GM04504 (cell line): Measurements from ENCODE around the gene IRGC.
A peak's percentile ranks its signal among the peaks of the same experiment; 100 is the strongest.
"Not testable (repeated sequence)": the region's sequence is repeated elsewhere in the genome, so short reads cannot be mapped to it uniquely, and the experiment has no call there.

Source experiments
- DNase-seq: peaks from one replicate; pipeline ENCODE4 v3.0.0-alpha.2; 2012; ENCODE audit warnings: low read depth

The IRGC gene

DNA sequence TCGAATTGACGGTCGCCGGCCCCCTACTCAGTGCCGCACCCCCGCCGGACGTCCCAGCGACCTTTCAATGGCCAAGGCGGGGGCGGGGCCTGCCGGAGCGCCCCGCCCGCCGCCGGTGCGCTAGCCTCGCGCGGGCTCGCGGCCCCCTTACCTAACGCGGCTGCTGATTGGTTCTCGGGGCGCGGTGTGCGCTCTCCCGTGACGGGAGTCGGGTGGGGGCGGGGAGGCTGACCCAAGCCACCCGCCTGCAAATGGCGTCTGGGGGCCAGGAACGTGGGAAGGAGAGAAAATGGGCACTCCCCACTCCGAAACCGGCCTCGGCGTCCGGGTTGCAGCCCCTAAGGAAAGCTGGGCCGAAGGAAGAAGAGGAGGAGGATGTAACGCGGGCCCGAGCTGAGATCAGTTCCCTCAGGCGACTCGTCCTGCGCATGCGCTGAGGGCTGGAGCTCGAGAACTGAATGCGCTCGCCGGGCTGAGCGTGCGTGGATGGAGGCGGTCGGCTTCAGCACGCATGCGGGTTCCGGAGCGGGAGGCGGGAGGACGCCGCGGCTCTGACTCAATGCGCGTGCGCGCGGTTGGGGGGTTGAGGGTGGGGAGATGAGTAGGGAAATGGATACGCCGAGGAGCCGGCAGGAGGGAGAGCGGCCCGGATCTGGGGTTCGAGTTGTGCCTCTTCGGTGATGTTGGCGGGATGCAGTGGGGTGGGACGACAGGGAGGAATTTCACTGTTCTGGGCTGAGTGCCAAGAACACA is 38.8 kb downstream of the IRGC start, which contains the start of gene SMG9:
Gene SMG9, minus strand, starts transcription at position 460 of the 753 bp plus-strand sequence. CDS start 4,221 bp downstream, outside the sequence.
- peak; percentile 95 for DNase-seq

DNA sequence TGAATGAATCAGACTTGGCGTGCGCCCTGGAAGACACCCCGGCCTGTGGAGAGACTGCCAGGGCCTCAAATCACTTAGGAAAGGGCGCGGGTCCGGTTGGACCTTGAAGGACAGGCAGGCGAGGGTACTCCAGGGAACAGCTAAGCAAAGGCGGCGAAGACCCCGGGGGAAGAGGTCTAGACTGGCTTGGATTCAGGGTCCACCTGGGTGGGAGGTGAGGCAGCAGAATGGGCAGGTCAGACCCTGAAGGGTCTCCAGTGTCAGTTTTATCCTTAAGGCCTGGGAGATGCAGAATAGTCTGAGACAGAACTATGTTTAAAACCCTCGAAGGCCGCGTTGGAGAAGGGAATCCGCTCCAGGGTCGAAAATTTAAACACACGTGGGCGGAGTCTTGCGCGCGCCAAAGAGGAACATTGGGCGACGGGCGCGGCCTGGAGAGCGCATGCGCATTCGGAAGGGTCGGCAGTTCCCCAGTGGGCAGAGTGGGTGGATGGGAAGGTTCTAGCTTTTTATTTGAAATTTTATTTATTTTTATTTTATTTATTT is 39.5 kb downstream of the IRGC start:
- no peak for DNase-seq

DNA sequence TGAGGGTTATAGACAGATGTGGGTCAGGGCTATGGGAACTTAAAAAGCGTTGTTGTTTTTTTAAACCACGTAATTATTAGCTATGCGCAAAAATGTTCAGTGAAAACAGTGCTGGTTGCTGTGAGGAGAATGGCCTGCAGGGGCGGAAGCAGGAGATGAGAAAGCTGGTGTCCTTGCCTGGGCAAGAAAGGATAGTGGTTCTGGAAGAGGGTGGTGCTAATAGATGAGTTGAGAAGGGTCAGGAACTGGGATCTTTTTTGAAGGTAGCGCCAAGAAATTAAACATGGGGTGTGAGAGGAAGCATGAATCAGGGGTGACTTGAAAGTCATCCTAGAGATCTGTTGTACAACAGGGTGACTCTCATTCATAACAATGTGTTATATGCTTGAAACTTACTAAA is 43.6 kb downstream of the IRGC start:
- DNase-seq = no peak

DNA sequence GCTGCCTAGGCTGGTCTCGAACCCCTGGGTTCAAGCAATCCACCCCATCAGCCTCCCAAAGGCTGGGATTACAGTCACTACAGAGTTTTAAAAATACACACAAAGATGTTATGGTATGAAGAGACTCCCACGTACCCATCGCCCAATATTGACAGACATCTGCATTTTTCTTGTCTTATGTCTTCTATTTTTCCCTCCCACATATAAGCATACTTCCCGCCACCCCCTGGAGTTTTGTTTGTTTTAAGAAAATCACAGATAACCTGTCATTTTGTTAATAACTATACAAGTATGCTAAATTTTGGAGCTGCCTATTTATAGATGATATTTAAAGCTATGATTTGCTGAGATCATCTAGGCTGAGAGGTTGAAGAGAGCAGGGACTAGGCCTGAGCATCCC is 45.1 kb downstream of the IRGC start:
- DNase-seq = no peak

DNA sequence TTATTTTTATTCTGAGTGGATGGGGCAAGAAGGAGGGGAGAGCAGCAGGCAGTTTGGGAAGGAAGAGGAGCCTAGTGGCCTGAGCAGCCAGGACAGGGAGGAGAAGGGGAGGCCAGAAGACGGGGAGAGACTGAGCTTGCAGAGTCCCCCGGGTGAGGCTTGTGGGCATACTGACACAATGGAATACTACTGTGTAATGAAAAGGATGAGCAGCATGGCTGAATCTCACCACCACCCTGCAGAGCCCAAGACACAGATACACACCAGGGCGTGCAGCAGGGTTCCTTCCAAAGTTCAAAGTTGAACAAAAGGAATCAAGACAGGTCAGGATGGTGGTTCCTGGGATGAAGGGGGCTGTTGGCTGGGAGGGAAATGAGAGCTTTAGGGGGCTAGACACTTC is 46.9 kb downstream of the IRGC start:
- no peak for DNase-seq

DNA sequence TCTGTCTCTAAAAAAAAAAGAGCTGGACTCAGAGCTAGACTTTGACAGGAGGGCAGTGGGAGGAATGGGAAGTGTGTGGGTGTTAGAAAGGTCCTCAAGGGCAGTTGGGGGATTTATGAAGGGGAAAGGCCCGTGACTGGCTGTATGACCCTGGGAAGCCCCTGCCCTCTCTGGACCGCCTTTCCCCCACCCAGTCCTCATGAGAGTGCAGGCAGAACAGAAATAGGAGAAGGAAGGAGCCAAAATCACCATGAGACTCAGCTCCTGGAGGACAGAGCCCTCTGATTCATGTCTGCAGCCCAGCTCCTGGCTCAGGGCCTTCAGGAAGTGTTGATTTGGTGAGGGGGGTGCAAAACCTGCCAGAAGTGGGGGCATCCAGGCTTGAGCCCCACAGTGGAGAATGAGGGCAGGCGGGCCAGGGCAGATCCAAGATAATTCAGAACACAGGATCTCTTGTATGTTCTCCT is 47.6 kb downstream of the IRGC start:
- DNase-seq = no peak

DNA sequence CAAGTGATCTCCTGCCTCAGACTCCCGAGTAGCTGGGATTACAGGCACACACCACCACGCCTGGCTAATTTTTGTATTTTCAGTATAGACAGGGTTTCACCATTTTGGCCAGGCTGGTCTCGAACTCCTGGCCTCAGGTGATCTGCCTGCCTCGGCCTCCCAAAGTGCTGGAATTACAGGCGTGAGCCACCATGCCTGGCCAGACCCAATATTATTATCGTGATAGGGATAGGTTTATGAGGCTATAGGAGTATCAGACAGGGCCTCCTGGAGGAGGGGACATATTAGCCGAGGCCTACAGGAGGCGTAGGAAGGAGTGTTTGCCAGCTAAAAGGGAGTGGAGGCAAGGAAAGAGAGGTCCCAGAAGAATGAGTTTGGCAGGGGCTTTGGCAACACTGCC is 48.8 kb downstream of the IRGC start:
- DNase-seq = not testable (repeated sequence)

DNA sequence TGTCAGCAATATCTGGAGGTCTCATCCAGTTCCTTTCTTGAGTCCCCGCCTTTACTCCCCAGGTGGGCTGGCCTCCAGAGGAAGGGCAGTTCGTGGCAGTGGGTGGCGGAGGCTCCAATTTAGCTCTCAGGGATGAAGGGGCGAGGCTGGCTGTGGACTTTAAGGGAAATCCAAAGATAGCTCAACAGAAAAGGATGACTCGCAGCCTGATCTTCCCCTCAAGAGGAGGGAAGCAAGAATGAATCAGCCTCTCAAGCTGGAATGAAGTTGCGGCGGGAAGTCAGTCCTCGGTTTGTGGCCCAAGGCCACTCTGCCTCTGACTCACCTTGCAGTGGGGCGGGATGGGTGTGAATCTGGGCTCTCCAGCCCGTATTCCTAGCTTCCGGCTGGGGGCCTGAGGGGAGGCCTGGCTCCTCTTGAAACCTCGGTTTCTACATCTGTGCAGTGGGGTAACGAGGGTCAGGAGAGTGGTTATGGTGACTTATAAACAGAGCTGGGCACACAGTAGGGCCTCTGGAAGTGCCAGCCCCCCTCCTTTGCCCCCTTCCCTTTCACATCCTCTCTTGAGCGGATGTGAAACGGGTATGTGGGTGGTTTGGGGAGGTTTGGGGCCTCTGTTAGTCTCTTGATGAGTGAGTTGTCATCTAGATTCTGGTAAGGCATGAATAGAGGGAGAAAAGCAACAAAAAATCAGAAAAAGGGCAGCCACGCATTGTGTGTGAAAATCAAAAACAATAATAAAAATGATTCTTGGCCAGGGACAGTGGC is 49.4 kb downstream of the IRGC start:
- peak; percentile 93 for DNase-seq

DNA sequence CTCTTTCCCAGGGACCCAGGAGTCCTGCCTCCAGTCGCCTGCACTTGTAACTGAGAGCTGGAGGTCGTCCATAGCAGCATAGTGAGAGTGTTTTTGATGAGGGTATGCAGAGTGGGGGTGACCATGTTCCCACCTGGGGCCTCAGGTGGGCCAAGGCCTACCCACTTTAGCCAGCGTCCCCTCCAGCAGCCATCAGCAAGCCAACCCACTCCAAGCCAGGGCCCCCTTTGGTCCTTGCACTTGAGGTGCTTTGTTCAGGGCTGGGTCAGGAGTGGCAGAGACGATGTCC is 50.8 kb downstream of the IRGC start:
- no peak for DNase-seq

DNA sequence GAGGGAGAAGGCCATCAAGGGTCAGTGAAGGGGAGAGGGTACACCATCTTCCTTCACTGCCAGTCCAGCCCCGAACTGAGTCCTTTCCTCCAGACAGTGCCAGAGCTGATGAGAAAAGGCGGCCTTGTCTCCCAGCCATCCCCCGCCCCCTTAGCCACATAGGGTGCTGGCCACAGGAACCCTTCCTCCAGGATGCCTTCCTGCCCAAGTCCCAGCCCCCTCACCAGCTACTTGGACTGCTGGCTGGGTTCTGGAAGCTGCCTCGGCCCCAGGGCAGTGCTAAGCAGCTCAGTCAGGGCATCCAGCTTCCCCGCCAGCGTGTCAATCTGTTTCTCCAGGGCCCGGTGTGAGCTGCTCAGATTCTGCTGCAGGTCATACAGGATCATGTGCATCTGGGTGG is 51.4 kb downstream of the IRGC start:
- no peak for DNase-seq

DNA sequence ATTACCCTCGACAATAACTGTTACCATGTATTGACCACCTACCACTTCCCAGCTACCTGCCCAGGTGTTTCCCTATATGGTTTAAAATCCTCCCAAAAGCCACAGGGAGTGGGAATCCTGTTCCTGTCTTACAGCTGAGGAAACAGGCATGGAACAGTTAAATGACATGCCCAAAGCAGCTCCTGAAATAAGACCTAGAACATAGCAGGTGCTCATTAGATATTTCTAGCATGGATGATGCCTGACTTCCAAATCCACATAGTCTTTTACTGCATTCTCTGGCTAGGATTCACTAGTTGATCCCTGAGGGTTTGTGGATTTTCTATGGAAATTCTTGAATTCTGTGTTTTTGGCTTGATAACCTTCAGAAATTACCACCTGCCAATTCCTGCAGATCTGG is 51.9 kb downstream of the IRGC start:
- no peak for DNase-seq

DNA sequence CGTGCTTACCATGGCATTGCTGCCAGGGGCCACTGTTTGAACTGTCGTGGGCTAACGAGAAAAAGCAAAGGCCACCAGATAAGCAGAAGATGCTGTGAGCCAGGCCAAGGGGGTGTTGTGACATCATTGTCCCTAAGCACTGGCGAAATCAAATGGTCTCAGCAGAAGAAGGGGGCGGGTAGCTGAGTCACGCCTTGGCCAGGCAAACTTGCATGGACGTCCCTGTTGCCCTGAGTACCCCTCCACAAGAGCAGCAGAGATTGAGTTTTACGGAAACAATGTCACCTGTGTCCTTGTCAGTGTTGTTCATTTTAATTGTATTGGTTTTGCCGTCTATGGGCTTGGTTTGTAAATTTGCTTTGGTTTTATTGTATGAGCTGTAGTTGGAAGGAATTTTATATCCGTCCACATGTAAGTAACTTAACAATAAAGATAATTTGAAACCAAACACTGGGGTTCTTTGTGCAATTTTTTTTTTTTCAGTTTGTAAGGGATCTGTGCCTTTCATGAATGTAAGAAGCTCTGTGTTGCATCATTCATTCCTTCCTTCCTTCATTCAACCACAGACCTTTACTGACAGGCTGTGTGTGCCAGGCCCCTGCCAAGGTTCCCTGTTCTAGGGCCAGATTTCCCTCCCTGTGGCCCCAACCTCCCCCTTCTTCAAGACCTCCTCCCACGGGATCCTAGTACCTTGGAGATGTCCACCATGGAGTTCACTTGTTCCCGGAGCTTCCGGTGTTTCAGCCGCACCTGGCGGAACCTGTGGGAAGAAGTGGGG is 52.6 kb downstream of the IRGC start:
- no peak for DNase-seq

DNA sequence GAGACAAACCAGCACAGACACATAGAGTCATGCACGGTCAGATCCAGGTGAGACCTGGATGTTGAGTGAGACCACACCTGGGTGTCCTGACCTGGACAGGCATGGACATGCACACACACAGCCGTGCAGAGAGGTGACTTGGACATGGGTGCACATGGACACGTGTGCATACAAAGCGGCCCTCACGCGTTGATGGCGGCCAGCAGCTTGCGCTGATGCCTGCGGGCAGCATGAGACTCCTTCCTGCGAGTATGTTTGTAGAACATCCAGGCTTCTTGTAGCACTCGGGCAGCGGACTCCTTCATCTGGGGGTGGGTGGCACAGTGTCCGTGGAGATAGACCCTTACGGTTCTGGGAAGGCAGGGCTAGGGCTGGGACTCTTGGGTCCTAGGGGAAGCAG is 53.4 kb downstream of the IRGC start:
- DNase-seq = no peak
